ENCODE measurements around the gene PDIA5.

- TF ChIP-seq POLR2A (IDR thresholded peaks at IDR 0.05) (no peak), CTCF (IDR thresholded peaks at IDR 0.05) (no peak)
These were observed 134.4 kb downstream of the PDIA5 start for GRCh38 chr3:123201223-123201556.
